HG03159 (cell line): ENCODE data around the gene HOOK2.
A peak's percentile ranks its signal among the peaks of the same experiment; 100 is the strongest.
"Not testable (repeated sequence)": the region's sequence is repeated elsewhere in the genome, so short reads cannot be mapped to it uniquely, and the experiment has no call there.

ENCODE experiments used
- ATAC-seq: cut with Tn5 transposase; IDR thresholded peaks from one replicate; pipeline ENCODE4 v1.9.1; 2021; ENCODE audit warnings: mild to moderate bottlenecking, moderate library complexity; ENCODE audit not compliant: unreplicated experiment

The HOOK2 gene, protein sequence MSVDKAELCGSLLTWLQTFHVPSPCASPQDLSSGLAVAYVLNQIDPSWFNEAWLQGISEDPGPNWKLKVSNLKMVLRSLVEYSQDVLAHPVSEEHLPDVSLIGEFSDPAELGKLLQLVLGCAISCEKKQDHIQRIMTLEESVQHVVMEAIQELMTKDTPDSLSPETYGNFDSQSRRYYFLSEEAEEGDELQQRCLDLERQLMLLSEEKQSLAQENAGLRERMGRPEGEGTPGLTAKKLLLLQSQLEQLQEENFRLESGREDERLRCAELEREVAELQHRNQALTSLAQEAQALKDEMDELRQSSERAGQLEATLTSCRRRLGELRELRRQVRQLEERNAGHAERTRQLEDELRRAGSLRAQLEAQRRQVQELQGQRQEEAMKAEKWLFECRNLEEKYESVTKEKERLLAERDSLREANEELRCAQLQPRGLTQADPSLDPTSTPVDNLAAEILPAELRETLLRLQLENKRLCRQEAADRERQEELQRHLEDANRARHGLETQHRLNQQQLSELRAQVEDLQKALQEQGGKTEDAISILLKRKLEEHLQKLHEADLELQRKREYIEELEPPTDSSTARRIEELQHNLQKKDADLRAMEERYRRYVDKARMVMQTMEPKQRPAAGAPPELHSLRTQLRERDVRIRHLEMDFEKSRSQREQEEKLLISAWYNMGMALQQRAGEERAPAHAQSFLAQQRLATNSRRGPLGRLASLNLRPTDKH

DNA sequence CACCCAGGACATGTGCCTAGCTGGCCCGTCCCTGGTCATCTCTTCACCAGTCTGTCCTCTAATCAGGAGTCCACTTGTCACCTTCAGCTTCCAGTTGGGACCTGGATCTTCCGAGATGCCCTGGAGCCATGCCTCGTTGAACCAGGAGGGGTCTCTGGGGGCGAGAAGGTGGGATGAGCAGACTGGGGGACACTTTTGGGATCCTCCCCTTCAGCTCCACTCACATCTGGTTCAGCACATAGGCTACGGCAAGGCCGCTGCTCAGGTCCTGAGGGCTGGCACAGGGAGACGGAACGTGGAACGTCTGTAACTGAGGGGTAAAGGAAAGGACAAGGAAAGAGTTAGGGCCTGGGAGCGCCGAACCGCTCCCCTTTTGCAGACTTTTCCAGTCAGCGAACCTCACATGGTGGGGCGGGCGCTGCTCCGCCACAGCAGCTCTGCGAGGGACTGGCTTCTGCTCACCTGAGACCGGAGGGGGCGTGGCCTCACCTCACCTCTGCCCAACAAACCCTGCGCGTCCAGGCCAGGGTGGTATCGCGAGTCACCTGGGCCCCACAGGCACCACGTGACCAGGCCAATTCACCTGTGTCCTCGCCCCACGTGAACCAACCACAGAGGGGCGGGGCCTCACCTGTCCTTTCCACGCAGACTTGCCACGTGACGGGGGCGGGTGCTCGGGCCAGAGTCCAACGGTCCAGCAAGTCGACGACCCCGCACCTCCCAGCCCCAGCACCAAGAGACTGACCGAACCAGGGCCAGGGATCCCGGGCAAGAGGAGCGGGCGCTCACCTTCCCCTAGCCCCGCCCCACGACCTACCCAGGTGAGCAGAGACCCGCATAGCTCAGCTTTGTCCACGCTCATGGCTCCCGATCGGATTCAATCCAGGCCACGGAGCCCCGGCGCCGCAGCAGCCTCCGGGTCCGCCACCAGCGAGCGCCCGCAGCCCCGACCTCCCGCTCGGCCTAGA, at the start of gene HOOK2:
TSS of gene HOOK2 (minus strand) at position 965 of the 968 bp plus-strand sequence. CDS start at position 862, 103 bp downstream.
- ATAC-seq, result peak; percentile 6

DNA sequence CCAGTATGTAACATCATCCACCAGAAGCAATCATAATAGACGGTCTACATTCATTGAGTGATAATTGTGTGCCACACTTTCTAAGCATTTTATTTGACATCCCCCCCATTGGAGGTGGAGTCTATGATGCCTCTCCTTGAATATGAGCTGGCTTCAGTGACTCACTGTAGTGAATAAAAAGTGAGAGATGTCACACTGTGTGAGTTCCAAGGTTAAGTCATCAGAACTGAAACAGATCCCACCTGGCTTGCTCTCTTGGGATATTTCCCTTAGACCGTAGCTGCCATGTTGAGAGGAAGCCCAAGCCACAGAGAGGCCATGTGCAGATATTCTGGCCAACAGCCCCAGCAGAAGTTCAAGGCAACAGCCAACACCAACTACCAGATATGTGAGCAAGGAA, 46.4 kb upstream of the HOOK2 start:
- ATAC-seq, result no peak

DNA sequence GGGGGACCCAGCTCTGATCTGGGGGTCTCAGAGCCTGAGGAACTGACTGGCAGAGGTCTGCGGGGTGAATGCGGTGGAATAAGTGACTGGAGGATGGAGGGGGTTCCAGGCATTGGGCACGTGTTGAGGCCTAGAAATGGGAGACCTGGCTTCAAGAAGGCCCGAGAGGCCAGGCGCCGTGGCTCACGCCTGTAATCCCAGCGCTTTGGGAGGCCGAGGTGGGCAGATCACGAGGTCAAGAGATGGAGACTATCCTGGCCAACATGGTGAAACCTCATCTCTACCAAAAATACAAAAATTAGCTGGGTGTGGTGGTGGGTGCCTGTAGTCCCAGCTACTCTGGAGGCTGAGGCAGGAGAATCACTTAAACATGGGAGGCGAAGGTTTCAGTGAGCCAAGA, 42.5 kb upstream of the HOOK2 start:
- not testable (repeated sequence) for ATAC-seq

DNA sequence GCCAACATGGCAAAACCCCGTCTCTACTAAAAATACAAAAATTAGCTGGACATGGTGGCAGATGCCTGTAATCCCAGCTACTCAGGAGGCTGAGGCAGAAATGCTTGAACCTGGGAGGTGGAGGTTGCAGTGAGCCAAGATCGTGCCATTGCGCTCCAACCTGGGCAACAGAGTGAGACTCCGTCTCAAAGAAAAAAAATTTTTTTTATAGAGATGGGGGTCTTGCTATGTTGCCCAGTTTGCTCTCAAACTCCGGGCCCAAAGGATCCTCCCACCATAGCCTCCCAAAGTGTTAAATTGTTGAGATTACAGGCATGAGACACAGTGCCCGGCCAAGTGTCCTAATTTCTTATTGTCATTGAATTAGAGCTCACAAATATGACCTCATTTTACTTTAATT, 41.8 kb upstream of the HOOK2 start:
- ATAC-seq, result not testable (repeated sequence)

DNA sequence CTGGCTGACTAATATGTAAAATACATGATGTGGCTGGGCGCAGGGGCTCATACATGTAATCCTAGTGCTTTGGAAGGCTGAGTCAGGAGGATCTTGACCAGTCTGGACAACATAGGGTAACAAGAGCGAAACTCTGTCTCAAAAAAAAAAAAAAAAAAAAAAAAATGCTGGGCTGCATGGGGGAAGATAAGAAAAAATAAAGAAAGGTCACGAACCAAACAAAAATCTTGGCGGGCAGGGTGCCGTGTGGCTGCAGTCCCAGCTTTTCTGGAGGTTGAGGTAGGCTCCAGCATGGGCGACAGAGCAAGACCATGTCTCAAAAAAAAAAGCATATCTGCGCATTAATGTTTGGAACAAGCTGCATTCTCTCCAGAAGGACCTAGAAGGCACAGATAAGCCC, 39.7 kb upstream of the HOOK2 start:
- no peak for ATAC-seq

DNA sequence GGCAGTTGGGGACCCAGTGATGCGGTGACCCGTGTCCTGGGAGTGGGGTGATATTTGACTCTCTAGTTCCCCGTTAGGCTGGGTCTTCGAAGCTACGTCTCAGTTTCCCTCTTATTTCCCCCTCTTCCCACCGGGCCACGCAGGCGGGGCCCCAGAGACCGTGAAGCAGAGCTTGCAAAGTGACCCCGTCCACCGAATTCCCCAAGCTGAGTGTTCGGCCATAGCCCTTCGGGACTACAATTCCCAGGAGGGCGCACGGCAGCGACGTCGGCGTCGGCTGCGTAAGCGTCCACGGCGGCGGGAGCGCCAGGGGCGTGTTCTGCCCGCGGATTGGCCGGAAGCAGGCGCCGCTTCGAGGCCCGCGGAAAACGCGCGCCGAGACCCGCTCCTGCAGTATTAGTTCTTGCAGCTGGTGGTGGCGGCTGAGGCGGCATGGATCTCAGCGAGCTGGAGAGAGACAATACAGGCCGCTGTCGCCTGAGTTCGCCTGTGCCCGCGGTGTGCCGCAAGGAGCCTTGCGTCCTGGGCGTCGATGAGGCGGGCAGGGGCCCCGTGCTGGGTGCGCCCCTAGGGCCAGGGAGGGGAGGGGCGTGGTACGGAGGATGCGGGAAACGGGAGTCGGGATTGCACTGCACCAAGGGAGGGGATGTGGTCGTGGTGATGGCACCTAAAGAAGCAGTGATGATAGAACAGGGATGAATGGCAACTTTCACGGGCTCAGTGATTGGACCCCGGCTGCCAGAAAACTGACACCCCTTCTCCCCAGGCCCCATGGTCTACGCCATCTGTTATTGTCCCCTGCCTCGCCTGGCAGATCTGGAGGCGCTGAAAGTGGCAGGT, 31.1 kb upstream of the HOOK2 start, which contains the start of gene RNASEH2A:
TSS of gene RNASEH2A (plus strand) at position 343 of the 840 bp plus-strand sequence. CDS start at position 433, 90 bp downstream.
- ATAC-seq, result peak; percentile 75

DNA sequence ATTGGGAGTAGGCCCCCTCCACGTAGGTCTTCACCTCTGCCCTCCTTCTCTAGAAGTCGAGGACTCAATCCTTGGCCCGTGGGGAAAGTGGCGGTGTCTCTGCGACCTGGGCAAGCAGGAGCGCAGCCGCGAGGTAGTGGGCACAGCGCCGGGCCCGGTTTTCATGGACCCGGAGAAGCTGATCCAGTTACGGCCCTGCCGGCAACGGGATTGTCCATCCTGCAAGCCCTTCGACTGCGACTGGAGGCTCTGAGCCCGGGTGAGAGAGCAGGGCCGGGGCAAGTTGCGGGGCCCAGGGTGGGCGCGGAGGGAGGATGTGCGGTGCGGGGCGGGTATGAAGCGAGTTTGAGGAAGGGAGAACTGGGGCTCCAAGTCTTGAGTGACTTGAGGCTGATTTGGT, 28.7 kb upstream of the HOOK2 start:
- no peak for ATAC-seq

DNA sequence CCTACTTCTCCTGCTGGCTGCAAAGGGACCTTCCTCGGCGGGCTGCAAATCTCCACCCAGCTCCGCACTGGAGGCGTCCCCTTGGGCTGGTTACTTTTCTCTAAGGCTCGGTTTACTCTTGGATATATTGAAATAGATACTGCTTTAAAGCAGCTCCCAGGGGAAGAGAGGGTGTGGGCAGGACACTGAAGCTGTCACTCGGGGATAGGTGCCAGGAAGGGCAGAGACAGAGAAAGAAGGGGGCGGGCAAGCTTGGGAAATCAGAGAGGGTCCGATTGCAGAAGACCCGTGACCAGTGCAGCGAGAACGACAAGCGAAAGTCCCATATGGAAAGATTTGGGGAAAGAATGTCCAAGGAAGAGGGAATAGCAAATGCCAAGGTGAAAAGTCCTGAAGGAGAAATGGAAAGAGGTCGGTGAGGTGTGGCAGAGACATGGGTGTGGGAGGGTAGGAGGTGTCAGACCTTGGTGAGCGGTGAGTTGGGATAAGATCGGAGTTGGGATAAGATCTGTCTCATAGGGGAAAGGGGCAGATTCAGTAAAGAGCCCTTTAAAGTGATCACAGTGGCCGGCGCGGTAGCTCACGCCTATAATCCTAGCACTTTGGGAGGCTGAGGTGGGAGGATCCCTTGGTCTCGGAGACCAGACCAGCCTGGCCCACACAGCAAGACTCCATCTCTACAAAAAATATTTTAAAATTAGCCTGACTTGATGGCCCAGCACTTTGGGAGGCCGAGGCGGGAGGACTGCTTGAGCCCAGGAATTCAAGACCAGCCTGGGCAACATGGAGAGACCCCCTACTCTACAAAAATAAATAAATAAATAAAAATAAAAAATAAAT, 27.1 kb upstream of the HOOK2 start:
- no peak for ATAC-seq

DNA sequence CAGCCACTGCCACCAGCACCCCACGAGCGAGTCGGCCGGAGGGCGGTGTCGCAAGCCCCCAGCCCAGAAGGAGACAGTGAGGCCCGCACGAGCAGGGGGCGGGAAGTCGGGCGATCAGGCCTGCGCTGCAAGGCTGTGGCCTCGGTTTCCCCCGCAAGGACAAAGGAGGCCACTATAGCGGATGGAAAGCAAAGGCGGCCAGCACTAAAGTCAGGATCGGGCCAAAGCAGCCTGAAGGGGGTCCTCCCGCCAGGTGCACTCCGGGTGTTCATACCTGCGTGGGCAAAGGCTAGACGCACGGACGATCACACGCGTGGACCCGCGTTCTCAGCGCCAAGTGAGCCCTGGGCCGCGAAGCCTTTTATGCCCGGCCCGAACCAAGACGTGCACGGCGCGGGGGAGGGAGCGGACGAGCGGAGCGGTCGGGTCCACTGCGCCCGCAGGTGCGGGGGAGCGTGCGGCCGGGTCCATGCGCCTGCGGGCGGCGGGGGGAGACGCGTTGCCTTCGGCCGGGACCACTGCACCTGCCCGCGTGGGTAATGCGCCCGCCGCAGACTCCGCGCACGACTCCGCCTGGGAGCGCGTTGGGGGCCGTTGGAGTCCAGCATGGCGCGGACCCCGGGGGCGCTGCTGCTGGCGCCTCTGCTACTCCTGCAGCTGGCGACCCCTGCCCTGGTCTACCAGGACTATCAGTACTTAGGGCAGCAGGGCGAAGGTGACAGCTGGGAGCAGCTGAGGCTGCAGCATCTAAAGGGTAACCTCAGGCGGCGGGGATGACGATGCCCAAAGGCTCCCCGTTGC, 26.3 kb upstream of the HOOK2 start, which contains the start of the genes PRDX2 and THSD8:
TSS of gene PRDX2 (minus strand) at position 335 of the 801 bp plus-strand sequence. CDS start 539 bp downstream, outside the sequence.
TSS of gene THSD8 (plus strand) at position 604 of the 801 bp plus-strand sequence. CDS start at position 607, 3 bp downstream.
- peak; percentile 46 for ATAC-seq

DNA sequence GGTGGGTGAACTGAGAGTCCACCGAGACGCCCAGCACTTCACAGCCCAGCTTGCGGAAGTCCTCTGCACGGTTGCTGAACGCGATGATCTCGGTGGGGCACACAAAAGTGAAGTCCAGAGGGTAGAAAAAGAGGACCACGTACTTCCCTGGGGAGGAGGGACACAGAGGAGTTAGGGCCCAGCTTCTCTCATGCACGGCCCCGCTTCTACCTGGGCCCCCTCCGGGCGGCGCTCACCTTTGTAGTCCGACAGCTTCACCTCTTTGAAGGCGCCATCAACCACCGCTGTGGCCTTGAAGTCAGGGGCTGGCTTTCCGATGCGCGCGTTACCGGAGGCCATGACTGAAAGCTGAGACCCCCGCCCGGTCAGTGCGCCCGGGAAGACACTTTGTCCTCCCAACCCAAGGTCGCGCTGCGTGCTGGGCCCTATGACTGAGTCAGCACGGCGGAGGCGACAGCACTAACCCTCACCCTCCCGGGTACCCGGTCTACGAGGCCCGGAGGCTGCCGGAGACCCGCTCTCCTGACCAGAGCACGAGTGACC, 25.6 kb upstream of the HOOK2 start:
- no peak for ATAC-seq

DNA sequence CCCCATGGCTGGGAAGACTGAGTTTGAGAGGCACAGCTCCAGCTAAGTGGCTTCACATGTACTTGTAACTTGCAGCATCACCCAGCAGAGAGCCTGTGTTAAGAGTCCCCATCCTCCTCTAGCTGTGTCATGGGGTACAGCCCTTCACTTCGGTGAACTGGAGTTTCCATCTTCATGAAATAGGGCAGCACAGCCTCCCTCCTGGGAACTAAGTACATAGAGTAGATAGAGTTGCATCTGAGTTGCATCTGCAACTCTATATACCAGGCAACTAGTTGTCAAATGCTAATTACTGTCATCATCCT, 25.1 kb upstream of the HOOK2 start:
- no peak for ATAC-seq

DNA sequence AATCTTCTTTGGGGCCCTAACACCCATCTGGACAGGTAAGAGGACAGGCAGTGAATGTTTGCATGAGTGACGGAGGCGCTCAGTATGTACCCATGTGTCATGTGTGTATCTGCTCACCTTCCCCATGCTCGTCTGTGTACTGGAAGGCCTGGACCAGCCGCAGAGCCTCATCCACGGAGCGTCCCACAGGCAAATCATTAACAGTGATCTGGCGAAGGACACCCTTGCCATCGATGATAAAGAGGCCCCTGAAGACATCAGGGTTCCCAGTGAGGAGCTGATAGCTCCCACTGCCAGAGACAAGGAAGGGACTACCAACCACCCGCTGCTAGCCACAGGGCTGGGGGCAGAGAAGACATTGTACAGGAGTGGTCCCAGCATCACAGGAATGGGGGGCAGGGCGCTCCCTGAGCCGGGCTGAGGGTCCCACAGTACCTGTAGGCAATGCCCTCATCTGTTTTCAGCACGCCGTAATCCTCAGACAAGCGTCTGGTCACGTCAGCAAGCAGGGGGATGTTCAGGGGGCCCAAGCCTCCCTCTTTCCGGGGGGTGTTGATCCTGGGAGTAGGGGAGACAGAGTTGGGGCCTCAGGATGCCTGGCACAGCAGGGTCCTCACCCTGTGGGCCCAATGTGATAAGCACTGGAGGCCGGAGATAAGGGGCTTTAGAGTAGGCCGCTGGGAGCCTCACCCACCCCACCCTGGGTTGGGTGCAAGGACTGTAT, 24.6 kb upstream of the HOOK2 start:
- no peak for ATAC-seq

DNA sequence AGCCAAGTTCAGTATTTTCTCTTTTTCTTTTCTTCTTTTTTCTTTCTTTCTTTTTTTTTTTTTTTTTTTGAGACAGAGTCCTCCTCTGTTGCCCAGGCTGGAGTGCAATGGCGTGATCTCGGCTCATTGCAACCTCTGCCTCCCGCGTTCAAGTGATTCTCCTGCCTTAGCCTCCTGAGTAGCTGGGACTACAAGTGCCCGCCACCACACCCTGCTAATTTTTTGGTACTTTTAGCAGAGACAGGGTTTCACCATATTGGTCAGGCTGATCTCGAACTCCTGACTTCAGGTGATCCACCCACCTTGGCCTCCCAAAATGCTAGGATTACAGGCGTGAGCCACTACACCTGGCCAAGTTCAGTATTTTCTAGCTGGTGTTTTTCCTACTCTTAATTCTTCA, 22.3 kb upstream of the HOOK2 start:
- ATAC-seq, result not testable (repeated sequence)

DNA sequence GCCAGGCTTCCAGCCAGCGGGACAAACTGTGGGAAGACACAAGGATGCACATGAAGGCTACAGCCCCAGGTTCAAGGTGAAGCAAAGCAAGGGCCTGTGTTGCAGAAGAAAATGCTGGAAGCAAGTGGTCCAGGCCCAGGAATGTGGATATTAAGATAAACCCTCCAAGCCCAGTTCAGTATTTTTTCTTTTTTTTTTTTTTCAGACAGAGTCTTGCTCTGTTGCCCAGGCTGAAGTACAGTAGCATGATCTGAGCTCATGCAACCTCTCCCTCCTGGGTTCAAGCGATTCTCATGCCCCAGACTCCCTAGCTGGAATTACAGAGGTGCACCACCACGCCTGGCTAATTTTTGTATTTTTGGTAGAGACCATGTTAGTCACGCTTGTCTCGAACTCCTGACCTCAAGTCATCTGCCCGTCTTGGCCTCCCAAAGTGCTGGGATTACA, 21.8 kb upstream of the HOOK2 start:
- ATAC-seq, result no peak

DNA sequence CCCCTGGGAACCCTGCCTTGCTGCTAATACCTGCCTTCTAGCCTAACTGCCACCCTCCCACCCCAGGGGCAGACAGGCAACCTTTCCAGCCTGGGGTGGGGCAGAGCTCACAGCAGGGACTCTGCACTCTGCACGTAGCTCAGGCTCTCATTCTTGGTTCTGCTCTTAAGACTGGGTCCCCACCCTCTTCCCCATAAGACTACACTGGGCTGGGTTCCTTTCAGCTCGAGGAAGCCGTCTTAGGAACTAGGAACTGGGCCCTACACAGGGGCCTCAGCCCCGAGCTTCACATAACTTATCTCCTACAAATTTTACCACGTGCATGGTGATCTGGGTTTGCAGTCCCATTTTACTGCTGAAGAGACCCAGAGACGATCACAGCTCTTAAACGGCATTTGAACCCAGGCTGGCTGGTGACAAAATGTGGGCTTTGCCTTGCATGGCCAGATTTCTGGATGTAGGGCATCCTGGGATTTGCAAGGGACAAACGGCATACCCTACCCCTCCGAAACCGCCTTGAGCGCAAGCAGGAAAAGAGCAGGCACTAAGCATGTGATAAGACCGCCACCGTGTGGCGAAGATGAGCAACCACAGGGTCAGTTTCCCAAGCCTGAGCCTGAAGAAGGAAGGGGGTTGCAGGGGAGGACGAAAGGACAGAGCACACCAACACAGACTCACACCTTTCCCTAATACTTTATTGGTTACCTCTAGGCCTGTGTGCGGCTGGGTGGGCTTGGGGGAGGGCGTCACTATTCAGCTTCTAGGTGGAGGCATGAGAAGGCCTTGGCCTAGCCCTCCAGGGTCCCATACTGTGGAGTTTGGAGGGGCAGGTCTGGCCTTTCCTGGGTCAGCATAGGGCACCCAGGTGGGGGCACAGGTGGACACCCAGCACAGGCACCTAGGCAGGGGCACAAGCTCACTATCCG, 21.1 kb upstream of the HOOK2 start:
- ATAC-seq, result no peak

DNA sequence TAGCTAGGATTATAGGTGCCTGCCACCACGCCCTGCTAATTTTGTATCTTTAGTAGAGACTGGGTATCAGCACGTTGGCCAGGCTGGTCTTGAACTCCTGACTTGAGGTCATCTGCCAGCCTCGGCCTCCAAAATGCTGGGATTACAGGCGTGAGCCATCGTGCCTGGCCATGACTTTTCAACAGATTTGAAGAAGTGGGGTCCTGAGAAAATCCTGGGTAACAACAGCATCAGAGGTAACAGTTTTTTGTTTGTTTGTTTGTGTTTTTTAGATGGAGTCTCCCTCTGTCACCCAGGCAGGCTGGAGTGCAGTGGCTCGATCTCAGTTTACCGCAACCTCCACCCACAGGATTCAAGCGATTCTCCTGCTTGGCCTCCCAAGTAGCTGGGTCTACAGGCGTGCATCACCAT, 19.6 kb upstream of the HOOK2 start:
- no peak for ATAC-seq
